Heart right ventricle (tissue), 16 donors: ENCODE data around the gene TRAPPC3. TPM values are rescaled to one million over a fixed set of nuclear protein-coding genes. Genes with fewer than 3 reads are reported as not detected.

Experiments
- ATAC-seq, 8 donors: fragments of 200-7000 bp; cut with Tn5 transposase; one replicate each; pipeline ENCODE4 v1.9.1; 2020; ENCODE audit warnings: mild to moderate bottlenecking in 8 of 8, moderate library complexity in 8 of 8, moderate number of reproducible peaks in 1 of 8
- DNase-seq, 2 donors: peaks; one replicate each; pipeline ENCODE4 v3.0.0-alpha.2; 2020
- H3K27ac ChIP-seq, 10 donors: fragments of 200-600 bp; sonication (generic) in 2 of 10; one replicate each; pipeline versions ENCODE4 v1.5.0 to v1.8.0; 2020 to 2022; ENCODE audit warnings: mild to moderate bottlenecking in 3 of 10
- H3K27me3 ChIP-seq, 7 donors: fragments of 200-600 bp; one replicate each; pipeline ENCODE4 v1.8.0; 2021 to 2022; ENCODE audit warnings: mild to moderate bottlenecking in 2 of 7
- H3K36me3 ChIP-seq, 9 donors: fragments of 200-600 bp; sonication (generic) in 1 of 9; one replicate each; pipeline versions ENCODE4 v1.5.0 to v1.8.0; 2020 to 2022; ENCODE audit warnings: mild to moderate bottlenecking in 2 of 9
- H3K4me1 ChIP-seq, 9 donors: fragments of 200-600 bp; sonication (generic) in 1 of 9; one replicate each; pipeline versions ENCODE4 v1.5.0 to v1.8.0; 2020 to 2022; ENCODE audit warnings: mild to moderate bottlenecking in 4 of 9
- H3K4me3 ChIP-seq, 10 donors: fragments of 200-600 bp; sonication (generic) in 2 of 10; one replicate each; pipeline versions ENCODE4 v1.5.0 to v1.8.0; 2020 to 2022; ENCODE audit warnings: mild to moderate bottlenecking in 7 of 10, moderate library complexity in 2 of 10
- H3K9me3 ChIP-seq, 11 donors: fragments of 200-600 bp in 10 of 11; sonication (generic) in 2 of 11; one replicate each; pipeline versions ENCODE4 v1.5.0 to v1.8.0; 2013 to 2022; ENCODE audit warnings: mild to moderate bottlenecking in 2 of 11, control low read depth in 1 of 11, moderate library complexity in 1 of 11
- WGBS, 2 donors: extraction: QIAGEN DNeasy Blood & Tissue Kit; methylation state at CpG; one replicate each; pipeline ENCODE4 v1.1.7; 2013; ENCODE audit warnings: inconsistent platforms in 1 of 2; 5-methylcytosine and 5-hydroxymethylcytosine counted together
- intact Hi-C, 10 donors: fragments of 100-400 bp; cut with DNase I; formaldehyde crosslinking; loops; one replicate each; pipeline versions ENCODE4 v1.11.1 to v1.14.2; 2022
- polyA plus RNA-seq, 2 donors: library from polyadenylated mRNA; stranded (reverse); fragments of 200-250 nt; gene quantifications; one replicate each; pipeline ENCODE4 v1.2.3, GENCODE V29; 2013
- total RNA-seq, 10 donors: library from RNA; stranded (reverse); fragmentation: NEBNext Ultra II Directional in 3 of 10; extraction: Animal tissue kit (Norgen Biotek cat#: 25700) in 3 of 10; gene quantifications; one replicate each; pipeline versions ENCODE4 v1.2.1 to v1.2.4, GENCODE V29; 2021 to 2023
- TF ChIP-seq, protein P1 (sequence below), 9 donors: fragments of 200-600 bp; sonication (generic) in 2 of 9; IDR thresholded peaks; one replicate each; pipeline versions ENCODE4 v1.5.0 to v1.8.0; 2021 to 2022; ENCODE audit warnings: antibody characterized with exemption in 9 of 9, mild to moderate bottlenecking in 5 of 9, moderate library complexity in 1 of 9
- donor health status: Arrhythmogenic right ventricular cardiomyopathy.
- donor health status: ischemic (EF 13 %, LVEDD 7.1; RV severe dilation, severe dysfunction).
- donor health status: healthy with polysubstance abuse.
- donor health status: DM: no; HTN: yes; CAD: no.
- donor health status: DM: no; HTN: no; CAD: no.
- donor health status: ischemic (EF 25% LVEDD 6.9; RV normal size, moderate dysfunction).
- donor health status: ischemic (EF 25% LVEDD 5.7; RV mildly dilated, moderate dysfunction).
- donor health status: healthy.
- donor health status: DM: yes; HTN: yes; CAD: no.
- donor health status: Ischemic cardiomyopathy.
- donor health status: ischemic (EF 35%, LVEDD 5.7; RV mildly dilated, moderate dysfunction).
- donor health status: nonischemic (EF 11% LVEDD 7.7; RV severe dilation, severe dysfunction).
- donor health status: DM: yes; HTN: yes; CAD: no.
- donor health status: PGD.
- donor health status: ischemic (EF 29% LVEDD 5.4; RV normal size, mild dysfunction).
- donor health status: nonischemic (EF 23%, LVEDD 6.1; RV moderate dilation, normal function).

The TRAPPC3 gene
- total and polyA plus RNA-seq, 12 donors, result 33.6 to 73.8 (median 48.4) TPM

DNA sequence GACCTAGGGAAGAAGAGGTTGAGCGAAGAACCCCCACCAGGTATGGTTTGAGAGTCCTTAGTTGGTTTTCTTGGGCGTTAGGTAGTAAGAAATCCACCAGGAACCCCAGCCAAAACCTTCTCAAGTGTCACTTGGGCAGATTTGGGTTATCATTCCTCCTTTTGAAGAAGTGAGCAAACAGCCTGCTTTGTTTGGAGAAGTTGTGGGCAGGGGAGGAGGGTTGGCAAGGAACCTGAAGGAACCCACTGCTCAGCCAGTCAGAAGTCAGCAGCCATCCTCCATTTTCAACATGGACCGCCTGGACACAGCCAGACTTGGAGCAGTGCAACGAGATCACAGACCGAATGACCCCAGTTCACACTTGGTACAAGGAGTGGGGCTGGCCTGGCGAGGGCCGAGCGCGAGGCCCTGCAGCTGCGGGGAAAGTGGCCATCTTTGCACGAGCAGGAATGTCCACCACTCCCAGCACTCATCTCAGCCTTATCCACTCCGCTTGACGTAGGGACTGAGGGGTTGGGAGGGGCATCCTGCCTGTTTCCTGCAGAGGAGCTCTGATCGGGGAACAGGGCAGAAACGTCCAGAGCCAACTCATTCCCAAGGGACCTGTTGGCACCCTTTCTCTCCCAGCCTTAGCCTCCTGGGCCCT lies 53.4 kb downstream of the TRAPPC3 start:
- no peaks in the 10 kb centered on the region for H3K27me3 ChIP-seq
- TF ChIP-seq, protein P1, sequence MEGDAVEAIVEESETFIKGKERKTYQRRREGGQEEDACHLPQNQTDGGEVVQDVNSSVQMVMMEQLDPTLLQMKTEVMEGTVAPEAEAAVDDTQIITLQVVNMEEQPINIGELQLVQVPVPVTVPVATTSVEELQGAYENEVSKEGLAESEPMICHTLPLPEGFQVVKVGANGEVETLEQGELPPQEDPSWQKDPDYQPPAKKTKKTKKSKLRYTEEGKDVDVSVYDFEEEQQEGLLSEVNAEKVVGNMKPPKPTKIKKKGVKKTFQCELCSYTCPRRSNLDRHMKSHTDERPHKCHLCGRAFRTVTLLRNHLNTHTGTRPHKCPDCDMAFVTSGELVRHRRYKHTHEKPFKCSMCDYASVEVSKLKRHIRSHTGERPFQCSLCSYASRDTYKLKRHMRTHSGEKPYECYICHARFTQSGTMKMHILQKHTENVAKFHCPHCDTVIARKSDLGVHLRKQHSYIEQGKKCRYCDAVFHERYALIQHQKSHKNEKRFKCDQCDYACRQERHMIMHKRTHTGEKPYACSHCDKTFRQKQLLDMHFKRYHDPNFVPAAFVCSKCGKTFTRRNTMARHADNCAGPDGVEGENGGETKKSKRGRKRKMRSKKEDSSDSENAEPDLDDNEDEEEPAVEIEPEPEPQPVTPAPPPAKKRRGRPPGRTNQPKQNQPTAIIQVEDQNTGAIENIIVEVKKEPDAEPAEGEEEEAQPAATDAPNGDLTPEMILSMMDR (IDR thresholded peaks at IDR 0.05), result no peak
- WGBS, 2 donors, result 55 to 63% methylated on average over 15 of the region's 15 CpGs
- no peak for DNase-seq
- no peaks in the 10 kb centered on the region for H3K9me3 ChIP-seq
- ATAC-seq, result peak in 1 of 8 donors; percentile 23
- peaks cover 0 to 61% (median 26%) of the 10 kb centered on the region in 9 donors for H3K36me3 ChIP-seq
- intact Hi-C loops, result loop anchor here in 8 of 10 donors (2.0 to 10.0 kb wide), 10 partner anchors 36 to 329 kb away; no protein-coding TSS in a partner anchor
- H3K4me1 ChIP-seq, result peaks cover 3 to 55% (median 45%) of the 10 kb centered on the region in 9 donors
- peak overlapping the region in 3 of 10 donors; percentile 15 to 42 (median 40) for H3K27ac ChIP-seq
- no peak overlapping the region for H3K4me3 ChIP-seq

DNA sequence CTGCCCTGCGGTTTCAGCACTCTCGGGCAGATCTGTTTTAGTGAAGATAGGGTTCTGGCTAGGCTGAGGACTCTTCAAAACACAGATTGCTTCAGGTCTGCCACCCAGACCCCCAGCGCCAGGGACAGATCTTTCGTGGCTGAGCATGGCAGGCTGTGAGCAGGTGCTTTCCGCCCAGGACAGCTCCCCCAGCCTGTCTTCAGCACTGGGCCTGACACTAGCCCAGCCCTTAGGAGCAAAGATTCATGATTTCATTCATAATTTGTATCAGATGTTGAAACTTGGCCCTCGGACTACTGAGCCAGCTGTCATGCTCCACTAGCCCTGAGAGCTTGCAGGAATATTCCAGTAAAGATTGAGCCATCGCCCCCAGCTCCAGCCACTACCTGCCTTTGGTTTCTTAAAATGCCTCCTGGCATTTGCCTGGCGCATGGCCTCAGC lies 54.6 kb downstream of the TRAPPC3 start:
- DNase-seq (no peak), ATAC-seq (no peak)
- Histone ChIP-seq H3K4me3 (no peak overlapping the region), H3K27me3 (no peaks in the 10 kb centered on the region), H3K4me1 (peaks cover 3 to 60% (median 49%) of the 10 kb centered on the region in 9 donors), H3K9me3 (no peaks in the 10 kb centered on the region), H3K36me3 (peaks cover 0 to 69% (median 26%) of the 10 kb centered on the region in 9 donors), H3K27ac (peak overlapping the region in 3 of 10 donors; percentile 22 to 51 (median 29))
- intact Hi-C loops, result loop anchor here in 8 of 10 donors (1.0 to 10.0 kb wide), 10 partner anchors 36 to 330 kb away; no protein-coding TSS in a partner anchor
- TF ChIP-seq, protein P1 (IDR thresholded peaks at IDR 0.05), result no peak
- 81 to 85% methylated on average over 8 of the region's 8 CpGs for WGBS, 2 donors

DNA sequence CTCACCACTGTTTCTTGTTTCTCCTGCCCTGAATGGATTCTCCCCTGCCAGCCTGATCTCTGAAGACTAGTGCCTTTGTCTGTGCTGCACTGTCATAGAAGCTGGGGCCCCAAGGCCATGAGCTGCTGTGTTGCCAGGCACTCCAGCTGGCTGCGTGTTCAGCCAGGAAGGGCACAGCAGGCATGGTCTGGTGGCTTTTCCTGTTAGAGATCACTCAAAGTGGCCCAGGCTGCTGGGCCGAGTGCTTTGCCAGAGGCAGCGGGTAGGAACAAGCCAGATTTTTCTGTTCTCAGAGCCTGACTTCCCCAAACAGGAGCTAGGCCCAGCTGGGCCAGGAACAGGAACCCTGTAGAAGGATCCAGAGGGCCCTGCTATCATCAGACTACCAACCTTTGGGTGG lies 55.4 kb downstream of the TRAPPC3 start:
- Histone ChIP-seq H3K4me3 (no peak overlapping the region), H3K9me3 (no peaks in the 10 kb centered on the region), H3K27ac (peak overlapping the region in 6 of 10 donors; percentile 5 to 51 (median 32)), H3K27me3 (no peaks in the 10 kb centered on the region), H3K4me1 (peaks cover 3 to 62% (median 53%) of the 10 kb centered on the region in 9 donors), H3K36me3 (peaks cover 0 to 69% (median 26%) of the 10 kb centered on the region in 9 donors)
- no peak for DNase-seq
- peak in 4 of 8 donors; percentile 15 to 58 (median 26) for ATAC-seq
- intact Hi-C loops, result loop anchor here in 5 of 10 donors (1.0 to 10.0 kb wide), 5 partner anchors 36 to 331 kb away; no protein-coding TSS in a partner anchor
- WGBS, 2 donors, result 86 to 92% methylated on average over 3 of the region's 3 CpGs
- TF ChIP-seq, protein P1 (IDR thresholded peaks at IDR 0.05), result no peak

DNA sequence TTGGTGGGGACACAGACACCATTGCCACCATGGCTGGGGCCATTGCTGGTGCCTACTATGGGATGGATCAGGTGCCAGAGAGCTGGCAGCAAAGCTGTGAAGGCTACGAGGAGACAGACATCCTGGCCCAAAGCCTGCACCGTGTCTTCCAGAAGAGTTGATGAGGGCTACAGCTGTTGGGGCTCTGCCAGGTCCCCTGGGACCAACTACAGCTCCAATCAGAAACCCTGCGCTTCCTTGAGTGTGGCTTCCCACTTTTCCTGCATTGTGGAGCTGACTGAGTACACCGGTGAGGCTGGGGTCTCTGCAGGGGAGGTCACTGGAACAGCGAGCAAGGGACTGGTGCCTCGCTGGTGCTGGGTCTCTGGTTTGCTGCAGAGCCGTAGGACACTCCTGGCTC lies 56.1 kb downstream of the TRAPPC3 start:
- ATAC-seq (no peak), DNase-seq (no peak)
- Histone ChIP-seq H3K4me1 (peaks cover 3 to 66% (median 56%) of the 10 kb centered on the region in 9 donors), H3K9me3 (no peaks in the 10 kb centered on the region), H3K27me3 (no peaks in the 10 kb centered on the region), H3K27ac (peak overlapping the region in 4 of 10 donors; percentile 22 to 51 (median 37)), H3K36me3 (peaks cover 0 to 69% (median 26%) of the 10 kb centered on the region in 9 donors), H3K4me3 (no peak overlapping the region)
- TF ChIP-seq, protein P1 (IDR thresholded peaks at IDR 0.05), result no peak
- intact Hi-C loops, result loop anchor here in 4 of 10 donors (10.0 kb wide), 4 partner anchors 122 to 332 kb away; no protein-coding TSS in a partner anchor
- 62 to 67% methylated on average over 7 of the region's 7 CpGs for WGBS, 2 donors
